Femur (tissue), 1 donor: ENCODE data around the gene PRRC2A.
A peak's percentile ranks its signal among the peaks of the same experiment; 100 is the strongest.

ENCODE experiments used
- DNase-seq: peaks from one replicate; pipeline ENCODE4 v3.0.0-alpha.2; 2017

PRRC2A gene

GRCh38 chr6:31626952-31627351, 6.4 kb downstream of the PRRC2A start:
- no peak for DNase-seq

DNA sequence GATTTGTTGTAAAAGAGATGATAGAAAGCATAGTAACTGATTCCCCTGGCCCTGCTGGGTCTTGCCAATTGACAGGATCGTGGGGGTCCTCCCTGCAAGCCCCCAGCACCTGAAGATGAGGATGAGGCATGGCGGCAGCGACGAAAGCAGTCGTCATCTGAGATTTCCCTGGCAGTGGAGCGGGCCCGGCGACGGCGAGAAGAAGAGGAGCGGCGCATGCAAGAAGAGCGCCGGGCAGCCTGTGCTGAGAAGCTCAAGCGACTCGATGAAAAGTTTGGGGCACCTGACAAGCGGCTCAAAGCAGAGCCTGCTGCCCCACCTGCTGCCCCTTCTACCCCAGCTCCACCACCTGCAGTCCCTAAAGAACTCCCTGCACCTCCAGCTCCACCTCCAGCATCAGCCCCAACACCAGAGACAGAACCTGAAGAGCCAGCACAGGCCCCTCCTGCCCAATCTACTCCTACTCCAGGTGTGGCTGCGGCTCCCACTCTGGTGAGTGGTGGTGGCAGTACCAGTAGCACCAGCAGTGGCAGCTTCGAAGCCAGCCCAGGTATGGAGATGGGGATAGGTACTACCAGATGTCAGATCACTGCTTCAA, 7.3 kb downstream of the PRRC2A start:
- no peak for DNase-seq

DNA sequence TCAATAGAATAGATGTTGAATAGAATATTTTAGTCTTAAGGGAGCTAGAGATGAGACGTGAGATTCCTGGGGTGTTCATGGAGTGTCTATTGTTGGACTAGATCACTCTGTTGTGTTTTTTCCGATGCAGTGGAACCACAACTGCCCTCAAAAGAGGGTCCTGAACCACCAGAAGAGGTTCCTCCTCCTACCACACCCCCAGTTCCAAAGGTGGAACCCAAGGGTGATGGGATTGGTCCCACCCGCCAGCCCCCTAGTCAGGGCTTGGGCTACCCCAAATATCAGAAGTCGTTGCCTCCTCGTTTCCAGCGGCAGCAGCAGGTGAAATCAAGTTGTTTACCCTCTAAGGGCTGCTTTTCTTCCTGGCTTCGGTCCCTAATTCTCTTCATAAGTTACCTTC, 8.5 kb downstream of the PRRC2A start:
- DNase-seq, result no peak

- DNase-seq, result no peak
Observed at GRCh38 chr6:31630177-31630934, 9.8 kb downstream of the PRRC2A start.

DNA sequence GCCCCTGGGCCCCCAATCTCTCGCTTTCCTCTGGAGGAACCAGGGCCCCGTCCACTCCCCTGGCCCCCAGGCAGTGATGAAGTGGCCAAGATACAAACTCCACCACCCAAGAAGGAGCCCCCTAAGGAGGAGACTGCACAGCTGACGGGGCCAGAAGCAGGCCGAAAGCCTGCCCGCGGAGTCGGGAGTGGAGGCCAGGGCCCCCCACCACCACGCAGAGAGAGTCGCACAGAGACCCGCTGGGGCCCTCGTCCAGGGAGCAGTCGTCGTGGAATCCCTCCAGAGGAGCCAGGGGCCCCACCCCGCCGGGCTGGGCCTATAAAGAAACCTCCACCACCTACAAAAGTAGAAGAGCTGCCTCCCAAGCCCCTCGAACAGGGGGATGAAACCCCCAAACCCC, 10.7 kb downstream of the PRRC2A start:
- no peak for DNase-seq

- no peak for DNase-seq
Observed at GRCh38 chr6:31631681-31632278, 11.3 kb downstream of the PRRC2A start.

DNA sequence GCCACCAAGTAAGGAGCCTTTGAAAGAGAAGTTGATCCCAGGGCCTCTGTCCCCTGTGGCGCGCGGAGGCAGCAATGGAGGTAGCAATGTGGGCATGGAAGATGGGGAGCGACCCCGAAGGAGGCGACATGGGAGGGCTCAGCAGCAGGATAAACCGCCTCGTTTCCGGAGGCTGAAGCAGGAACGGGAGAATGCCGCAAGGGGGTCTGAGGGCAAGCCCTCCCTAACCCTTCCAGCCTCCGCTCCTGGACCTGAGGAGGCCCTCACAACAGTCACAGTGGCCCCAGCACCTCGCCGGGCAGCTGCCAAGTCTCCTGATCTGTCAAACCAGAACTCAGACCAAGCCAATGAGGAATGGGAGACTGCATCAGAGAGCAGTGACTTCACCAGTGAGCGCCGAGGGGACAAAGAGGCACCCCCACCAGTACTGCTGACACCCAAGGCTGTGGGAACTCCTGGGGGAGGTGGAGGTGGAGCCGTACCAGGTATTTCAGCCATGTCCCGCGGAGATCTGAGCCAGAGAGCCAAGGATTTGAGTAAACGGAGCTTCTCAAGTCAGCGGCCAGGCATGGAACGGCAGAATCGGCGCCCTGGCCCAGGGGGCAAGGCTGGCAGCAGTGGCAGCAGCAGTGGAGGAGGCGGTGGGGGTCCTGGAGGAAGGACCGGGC, 11.9 kb downstream of the PRRC2A start:
- DNase-seq, result no peak

DNA sequence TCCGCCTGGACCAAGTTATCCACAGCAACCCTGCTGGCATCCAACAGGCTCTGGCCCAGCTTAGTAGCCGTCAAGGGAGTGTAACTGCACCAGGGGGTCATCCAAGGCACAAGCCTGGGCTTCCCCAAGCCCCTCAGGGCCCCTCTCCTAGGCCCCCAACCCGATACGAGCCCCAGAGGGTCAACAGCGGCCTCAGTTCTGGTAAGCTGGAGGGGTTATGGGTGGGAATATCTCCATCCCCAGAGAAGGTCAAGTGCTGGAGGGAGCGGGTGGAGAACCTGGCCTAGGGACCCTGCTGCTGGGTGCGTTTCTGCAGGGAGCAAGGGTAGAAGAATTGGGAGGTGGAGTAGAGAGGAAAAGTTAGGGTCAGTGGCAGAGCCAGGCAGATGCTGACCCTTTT, 12.9 kb downstream of the PRRC2A start:
- DNase-seq, result no peak

GRCh38 chr6:31634131-31634530, 13.6 kb downstream of the PRRC2A start:
- DNase-seq, result no peak

DNA sequence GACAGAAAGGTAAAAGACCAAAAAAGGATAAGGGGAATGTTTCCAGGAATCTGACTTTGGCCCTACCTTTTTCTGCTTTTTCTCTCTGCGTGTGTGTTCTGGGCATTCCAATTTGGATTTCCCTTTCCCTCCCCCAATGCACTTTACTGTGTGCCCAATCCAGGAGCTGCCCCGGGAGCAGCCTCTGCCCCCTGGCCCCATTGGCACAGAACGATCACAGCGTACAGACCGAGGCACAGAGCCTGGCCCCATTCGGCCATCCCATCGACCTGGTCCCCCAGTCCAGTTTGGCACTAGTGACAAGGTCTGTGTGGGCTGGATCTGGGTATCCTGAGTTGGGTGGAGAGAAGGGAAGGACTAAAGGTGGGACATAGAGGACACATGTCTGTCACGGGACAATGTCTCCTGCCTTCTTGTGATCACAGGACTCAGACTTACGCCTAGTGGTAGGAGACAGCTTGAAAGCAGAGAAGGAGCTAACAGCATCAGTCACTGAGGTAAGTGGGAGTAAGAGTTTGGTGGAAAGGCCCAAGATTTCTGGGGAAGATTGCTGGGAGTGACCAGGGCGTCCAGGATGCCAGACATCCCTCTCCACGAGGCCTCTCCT, 14.6 kb downstream of the PRRC2A start:
- DNase-seq, result no peak

DNA sequence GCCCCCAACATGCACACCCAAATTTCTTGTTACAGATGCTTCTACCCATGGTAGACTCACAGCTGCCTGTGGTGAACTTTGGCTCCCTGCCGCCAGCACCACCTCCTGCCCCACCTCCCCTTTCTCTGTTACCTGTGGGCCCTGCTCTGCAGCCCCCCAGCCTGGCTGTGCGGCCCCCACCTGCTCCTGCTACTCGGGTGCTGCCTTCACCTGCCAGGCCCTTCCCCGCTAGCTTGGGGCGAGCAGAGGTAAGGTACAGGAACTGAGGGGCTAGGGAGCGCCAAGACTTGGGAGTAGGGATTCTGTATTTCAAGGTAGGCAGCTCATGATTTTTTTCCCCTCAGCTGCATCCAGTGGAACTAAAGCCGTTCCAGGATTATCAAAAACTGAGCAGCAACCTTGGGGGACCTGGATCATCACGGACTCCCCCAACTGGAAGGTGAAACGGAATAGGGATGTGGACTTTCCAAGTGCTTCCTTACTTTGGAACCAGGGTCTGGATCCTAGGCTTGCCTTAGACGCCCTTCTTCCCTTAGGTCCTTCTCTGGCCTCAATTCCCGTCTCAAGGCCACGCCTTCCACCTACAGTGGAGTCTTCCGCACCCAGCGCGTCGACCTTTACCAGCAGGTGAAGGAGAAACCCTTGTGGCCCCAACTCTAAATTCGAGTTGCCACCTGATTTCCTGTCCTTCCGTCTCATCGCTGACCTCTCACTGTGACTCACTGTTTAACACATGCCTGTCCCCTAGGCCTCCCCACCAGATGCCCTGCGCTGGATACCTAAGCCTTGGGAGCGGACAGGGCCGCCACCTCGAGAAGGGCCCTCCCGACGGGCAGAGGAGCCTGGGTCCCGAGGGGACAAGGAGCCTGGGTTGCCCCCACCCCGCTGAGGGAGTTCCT, 16.4 kb downstream of the PRRC2A start:
- DNase-seq, result no peak

DNA sequence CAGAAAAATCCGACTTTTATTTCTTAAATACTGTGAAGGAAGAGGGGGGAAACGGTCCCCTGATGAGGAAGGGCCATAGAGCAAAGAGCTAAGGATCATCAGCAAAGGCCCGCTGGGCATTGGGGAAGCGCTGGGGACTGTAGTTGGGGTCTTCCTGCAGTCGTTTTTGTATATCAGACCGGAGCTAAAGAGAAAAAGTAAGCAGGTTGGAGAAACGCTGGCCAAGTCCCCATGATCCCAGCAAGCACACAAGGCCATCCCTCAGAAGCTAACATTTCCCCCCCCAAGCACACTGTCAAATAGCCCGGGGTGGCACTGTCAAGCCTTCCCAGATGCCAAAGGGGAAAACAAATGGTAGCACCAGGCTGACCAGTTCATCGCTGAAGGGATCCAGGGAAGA, 18.5 kb downstream of the PRRC2A start:
- no peak for DNase-seq

GRCh38 chr6:31639449-31639861, 18.9 kb downstream of the PRRC2A start:
- DNase-seq, result no peak

DNA sequence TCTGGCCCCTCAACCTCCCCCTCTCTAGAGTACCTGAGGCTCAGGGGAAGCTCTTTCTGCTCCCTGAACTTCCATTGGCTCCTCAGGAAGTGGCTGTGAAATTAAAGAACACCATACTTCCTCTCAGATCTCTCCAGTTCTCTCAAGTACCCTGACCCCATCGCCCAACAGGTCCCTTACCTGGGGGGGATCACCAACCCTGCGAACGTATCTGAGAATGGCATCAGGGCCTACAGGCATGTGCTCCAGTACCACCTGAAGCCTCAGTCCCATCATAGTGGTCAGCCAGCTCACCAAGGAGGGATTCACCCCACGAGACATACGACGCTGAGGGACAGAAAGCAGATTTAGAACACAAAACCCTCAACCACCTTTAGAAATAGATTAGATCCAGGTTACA, 20.1 kb downstream of the PRRC2A start:
- no peak for DNase-seq

- no peak for DNase-seq
Observed at GRCh38 chr6:31641370-31641769, 20.9 kb downstream of the PRRC2A start.

DNA sequence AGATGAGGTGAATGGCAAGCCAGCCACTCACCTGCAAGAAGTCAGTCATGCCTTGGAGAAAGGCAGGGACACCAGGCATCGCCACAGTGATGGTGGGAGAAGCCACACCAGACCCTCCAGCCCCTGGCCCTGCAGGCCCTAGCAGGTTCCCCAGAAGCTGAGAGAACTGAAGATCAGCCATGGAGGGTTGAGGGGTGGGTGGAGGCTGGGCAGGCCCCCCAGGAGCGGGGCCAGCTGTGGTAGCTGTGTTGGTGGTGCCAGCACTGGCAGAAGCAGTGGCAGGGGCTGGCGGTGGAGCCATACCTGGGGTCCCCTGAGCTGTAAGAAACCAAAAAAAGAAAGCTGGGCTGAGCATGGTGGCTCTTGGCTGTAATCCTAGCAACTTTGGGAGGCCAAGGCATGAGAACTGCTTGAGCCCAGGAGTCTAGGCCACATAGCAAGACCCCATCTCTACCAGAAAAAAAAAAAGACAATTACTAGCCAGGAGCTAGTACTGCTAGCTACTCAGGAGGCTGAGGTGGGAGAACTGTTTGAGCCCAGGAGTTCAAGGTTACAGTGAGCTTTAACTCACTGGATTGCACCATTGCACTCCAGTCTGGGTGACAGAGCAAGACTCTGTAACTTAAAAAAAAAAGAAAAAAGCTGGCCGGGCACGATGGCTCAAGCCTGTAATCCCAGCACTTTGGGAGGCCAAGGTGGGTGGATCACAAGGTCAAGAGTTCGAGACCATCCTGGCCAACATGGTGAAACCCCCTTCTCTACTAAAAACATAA, 22.5 kb downstream of the PRRC2A start:
- DNase-seq, result no peak

DNA sequence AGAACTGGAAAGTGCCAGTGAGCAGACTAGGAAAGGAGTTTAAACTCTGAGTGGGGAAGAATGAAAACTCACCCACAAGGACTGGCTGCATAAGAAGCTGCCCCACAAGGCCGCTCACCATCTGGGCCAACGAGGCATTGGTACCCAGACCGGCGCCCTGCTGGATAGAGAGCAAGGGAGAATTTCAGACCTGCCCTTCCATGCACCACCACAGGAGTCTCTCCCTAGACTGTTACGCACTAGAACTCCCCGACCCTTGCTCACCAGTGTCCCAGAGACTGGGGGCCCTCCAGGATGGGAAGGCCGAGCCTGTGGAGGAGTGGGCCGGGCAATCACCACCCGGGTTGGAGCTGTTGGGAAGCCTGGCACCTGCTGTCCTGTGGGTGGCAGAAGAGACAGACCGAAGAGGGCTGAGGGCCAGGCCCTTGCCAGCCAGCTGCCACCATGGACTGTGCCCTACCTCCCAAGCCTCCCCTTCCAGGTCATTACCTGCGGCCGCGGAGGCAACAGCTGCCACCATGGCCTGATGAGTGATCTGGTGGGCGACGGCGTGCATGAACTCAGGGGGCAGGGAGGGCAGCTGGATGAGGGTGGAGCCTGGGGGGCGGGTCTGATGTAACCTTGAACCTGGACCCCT, 23.4 kb downstream of the PRRC2A start:
- DNase-seq, result no peak

DNA sequence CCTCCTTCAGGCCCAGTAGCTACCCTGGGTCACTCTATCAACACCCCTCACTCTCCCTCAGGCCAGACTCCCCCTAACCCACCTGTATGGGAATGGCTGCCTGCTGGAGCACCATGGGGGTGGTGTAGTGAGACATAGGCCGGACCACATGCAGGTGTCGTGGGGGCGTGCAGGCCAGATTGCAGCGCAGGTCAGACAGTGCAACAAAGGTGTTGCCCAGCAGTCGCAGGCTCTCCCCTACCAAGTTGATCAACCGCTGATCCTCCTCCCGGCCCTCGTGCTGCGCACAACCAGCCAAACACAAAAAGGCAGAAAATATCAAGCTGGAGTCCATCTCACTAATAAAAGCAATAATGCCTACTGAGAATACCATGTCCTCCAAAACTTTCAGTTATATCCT, 24.8 kb downstream of the PRRC2A start:
- no peak for DNase-seq

- DNase-seq, result no peak
Observed at GRCh38 chr6:31651602-31652191, 31.2 kb downstream of the PRRC2A start.

DNA sequence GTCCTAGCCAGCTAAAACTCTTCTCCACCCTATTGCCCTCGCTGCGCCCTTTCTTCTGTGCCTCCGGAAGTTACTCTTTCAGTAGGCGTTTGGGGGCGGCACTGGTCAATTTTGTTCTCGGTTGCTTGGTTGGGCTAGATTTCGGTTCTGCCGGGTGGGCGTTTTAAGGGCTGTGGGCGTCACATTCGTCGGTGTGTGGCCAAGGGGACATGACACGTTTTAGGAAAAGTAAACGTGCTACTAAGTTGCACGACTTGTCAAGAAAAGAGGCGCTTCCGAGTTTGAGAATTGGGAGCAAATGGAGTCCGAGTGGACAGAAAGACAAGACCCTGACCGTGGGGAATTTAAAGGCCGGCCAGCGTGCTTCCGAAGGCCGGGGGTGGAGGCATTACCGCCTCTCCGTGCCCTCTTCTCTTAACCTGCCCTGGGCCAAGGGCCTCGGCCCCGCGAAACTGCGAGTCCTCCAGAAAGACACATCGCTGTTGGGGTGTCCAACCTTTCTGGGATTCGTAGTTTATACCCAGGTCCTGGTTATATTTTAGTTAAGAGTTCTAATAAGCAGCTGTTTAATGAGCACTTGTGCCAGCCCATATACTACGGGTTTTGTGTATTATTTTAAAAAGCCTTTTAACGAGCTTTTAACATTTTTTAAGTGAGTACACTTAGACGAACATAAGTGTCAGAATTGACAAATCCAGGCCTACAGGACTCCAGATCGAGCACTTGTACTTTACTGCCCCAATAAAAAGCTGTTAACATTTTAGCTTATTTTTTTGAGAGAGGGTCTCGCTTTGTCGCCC, 32.6 kb downstream of the PRRC2A start:
- DNase-seq, result peak; percentile 95
